Endothelial cell of umbilical vein (primary cell): ENCODE data around the gene RALA. TPM values are rescaled to one million over a fixed set of nuclear protein-coding genes. Genes with fewer than 3 reads are reported as not detected.
A peak's percentile ranks its signal among the peaks of the same experiment; 100 is the strongest.

ENCODE experiments used
- BruUV-seq: library from RNA; stranded (reverse); fragments of 400-500 nt; replicated peaks from 2 replicates; lab custom pipeline; 2021; lab: Mats Ljungman, UMichigan
- CTCF ChIA-PET: fragments of 300-600, 350-600 bp; sonication (Branson Sonifier 250); formaldehyde crosslinking; loops from one replicate; lab custom pipeline; 2021; ENCODE audit warnings: antibody characterized with exemption, inconsistent platforms; lab: Charles Lee
- POLR2A ChIA-PET: fragments of 300-600, 350-600 bp; sonication (Branson Sonifier 250); formaldehyde crosslinking; loops from one replicate; lab custom pipeline; 2021; ENCODE audit warnings: antibody characterized with exemption, inconsistent platforms; lab: Charles Lee
- DNase-seq: peaks from one replicate; pipeline ENCODE4 v3.0.0-alpha.2; 2011; ENCODE audit warnings: low read depth, low spot score
- FAIRE-seq: peaks from 2 replicates; lab custom pipeline; 2011; peaks lifted over from hg19 to GRCh38; lab: Jason Lieb, UNC
- H2AFZ ChIP-seq: 2 replicates; pipeline ENCODE4 v1.6.0; 2012; ENCODE audit warnings: low read depth, low read length, control low read depth, inconsistent platforms
- H3K27ac ChIP-seq: 2 replicates; pipeline ENCODE4 v1.5.1; 2011; ENCODE audit warnings: low read depth, mild to moderate bottlenecking, control low read depth, low read length, moderate library complexity; ENCODE audit not compliant: insufficient read depth
- H3K27me3 ChIP-seq, 2 experiments: 2 replicates each; pipeline versions ENCODE4 v1.6.0 to v1.6.1; 2011; ENCODE audit warnings: low read length in 2 of 2, mixed read lengths in 1 of 2; ENCODE audit not compliant: control insufficient read depth in 2 of 2, insufficient read depth in 2 of 2
- H3K36me3 ChIP-seq, 2 experiments: 2 replicates in 1 of 2; 3 replicates in 1 of 2; pipeline ENCODE4 v1.5.1; 2011; ENCODE audit warnings: low read length in 2 of 2, mild to moderate bottlenecking in 1 of 2, moderate library complexity in 1 of 2; ENCODE audit not compliant: control insufficient read depth in 2 of 2, insufficient read depth in 2 of 2; ENCODE audit errors: extremely low read depth in 1 of 2
- H3K4me1 ChIP-seq: 3 replicates; pipeline ENCODE4 v1.5.1; 2011; ENCODE audit warnings: mild to moderate bottlenecking, low read length; ENCODE audit not compliant: control insufficient read depth, insufficient read depth; ENCODE audit errors: extremely low read depth
- H3K4me2 ChIP-seq: 2 replicates; pipeline ENCODE4 v1.6.1; 2011; ENCODE audit warnings: low read length, control low read depth, mixed read lengths; ENCODE audit not compliant: insufficient read depth
- H3K4me3 ChIP-seq, 3 experiments: fragments of 200-600 bp in 1 of 3; sonication (generic), shearing (Covaris generic) in 1 of 3; replicated peaks in 1 of 3; 2 replicates each; pipeline ENCODE4 v1.5.1; 2011 to 2016; ENCODE audit warnings: control low read depth in 3 of 3, low read length in 3 of 3, mild to moderate bottlenecking in 2 of 3, inconsistent platforms in 1 of 3, low read depth in 1 of 3, moderate library complexity in 1 of 3; ENCODE audit not compliant: insufficient read depth in 1 of 3
- H3K79me2 ChIP-seq: 2 replicates; pipeline ENCODE4 v1.6.0; 2012; ENCODE audit warnings: low read length, inconsistent platforms; ENCODE audit not compliant: control insufficient read depth, insufficient read depth
- H3K9ac ChIP-seq: replicated peaks from 2 replicates; pipeline ENCODE3; 2011; ENCODE audit warnings: low read length, control low read depth; ENCODE audit not compliant: insufficient read depth; ENCODE audit errors: extremely low read depth
- H3K9me1 ChIP-seq: replicated peaks from 3 replicates; pipeline ENCODE4 v1.6.0; 2011; ENCODE audit warnings: mild to moderate bottlenecking, low read length; ENCODE audit not compliant: control insufficient read depth, insufficient read depth; ENCODE audit errors: extremely low read depth
- H3K9me3 ChIP-seq: replicated peaks from 2 replicates; pipeline ENCODE4 v1.5.1; 2012; ENCODE audit warnings: low read length, inconsistent platforms; ENCODE audit not compliant: control insufficient read depth, insufficient read depth
- H4K20me1 ChIP-seq: replicated peaks from 2 replicates; pipeline ENCODE3; 2011; ENCODE audit warnings: mild to moderate bottlenecking, low read length; ENCODE audit not compliant: control insufficient read depth, insufficient read depth; ENCODE audit errors: extremely low read depth
- EZH2 ChIP-seq: IDR thresholded peaks from 2 replicates; pipeline ENCODE4 v1.6.1; 2012; ENCODE audit warnings: borderline replicate concordance, low read depth, mild to moderate bottlenecking, moderate library complexity, low read length, inconsistent platforms; ENCODE audit not compliant: severe bottlenecking
- FOS ChIP-seq: IDR thresholded peaks from 2 replicates; pipeline ENCODE4 v1.6.1; 2011; ENCODE audit warnings: mild to moderate bottlenecking, low read length, moderate library complexity, borderline replicate concordance; ENCODE audit not compliant: insufficient read depth
- GATA2 ChIP-seq: IDR thresholded peaks from 2 replicates; pipeline ENCODE4 v1.7.0; 2011; ENCODE audit warnings: low read depth, mild to moderate bottlenecking, moderate library complexity, mixed read lengths, low read length; ENCODE audit not compliant: insufficient read length, insufficient read depth
- JUN ChIP-seq: IDR thresholded peaks from 2 replicates; pipeline ENCODE4 v1.6.1; 2011; ENCODE audit warnings: borderline replicate concordance, low read depth; ENCODE audit not compliant: insufficient read length, insufficient read depth
- MYC ChIP-seq: IDR thresholded peaks from one replicate; pipeline ENCODE4 v1.6.1; 2011; ENCODE audit warnings: mild to moderate bottlenecking, low read depth, low read length
- POLR2A ChIP-seq: IDR thresholded peaks from 2 replicates; pipeline ENCODE4 v1.6.1; 2012; ENCODE audit warnings: low read depth, mild to moderate bottlenecking, control low read depth, low read length
- POLR2AphosphoS5 ChIP-seq: IDR thresholded peaks from 2 replicates; pipeline ENCODE4 v1.6.1; 2012; ENCODE audit warnings: low read depth, mild to moderate bottlenecking, control low read depth, low read length, moderate library complexity; ENCODE audit not compliant: insufficient read depth
- dilution Hi-C: fragments of 300-500 bp; cut with MboI; formaldehyde crosslinking; loops from one replicate; pipeline ENCODE4 v1.15.0; 2019; ENCODE audit warnings: low sequenced_read_pairs; ENCODE audit not compliant: extremely low pct_ligation_motif_present
- intact Hi-C: fragments of 100-400 bp; cut with micrococcal nuclease; formaldehyde crosslinking; loops from one replicate; pipeline ENCODE4 v1.10.0; 2022
- polyA plus RNA-seq, 4 experiments: library from polyadenylated mRNA; depleted of rRNA in 3 of 4; stranded (reverse) in 3 of 4; unstranded in 1 of 4; fragments of >200 nt; gene quantifications; 2 replicates each; pipeline versions ENCODE4 v1.2.1 to v1.2.3, GENCODE V29; 2011 to 2012; ENCODE audit warnings: missing spikeins in 1 of 4
- total RNA-seq: library from RNA; stranded (reverse); gene quantifications from 2 replicates; pipeline ENCODE4 v1.2.3, GENCODE V29; 2021

Gene RALA
- total and polyA plus RNA-seq, 2 donors (not counting 3 experiments of a cell fraction or from before 2014, with no cell fraction given): 91.1 to 191 TPM

DNA sequence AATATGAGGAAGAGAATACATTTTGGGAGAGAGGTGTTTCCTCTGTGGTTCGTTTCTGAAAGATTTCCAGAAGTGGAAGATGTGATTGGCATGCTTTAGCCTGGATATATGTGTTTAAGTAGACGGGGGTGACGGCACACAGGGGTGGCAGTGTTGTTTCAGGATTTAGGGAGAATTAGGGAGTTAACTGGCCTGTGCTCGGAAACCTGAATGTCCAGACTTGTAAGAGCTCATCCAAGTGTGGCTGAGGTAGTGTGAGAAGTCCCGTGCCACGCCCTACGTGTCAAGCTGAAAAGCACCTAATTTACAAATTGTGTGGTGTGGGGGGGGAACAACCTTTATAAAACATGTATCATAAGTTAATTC lies 1.1 kb downstream of the RALA start:
- no peak overlapping the region for H2AFZ ChIP-seq
- H3K9me1 ChIP-seq: no peaks in the 10 kb centered on the region
- peak overlapping the region; percentile 87 for H3K27ac ChIP-seq
- peak; percentile 51 for DNase-seq
- no peak for FAIRE-seq
- ChIA-PET CTCF (interaction anchor here (1.1 to 10.3 kb wide), 5 partner anchors 11 to 122 kb away, joined by 4 to 138 read pairs (median 11); no protein-coding TSS in a partner anchor), POLR2A (interaction anchor here (0.7 to 3.0 kb wide), 4 partner anchors 11 to 44 kb away, joined by 7 to 15 read pairs (median 8); no protein-coding TSS in a partner anchor)
- H4K20me1 ChIP-seq: no peaks in the 10 kb centered on the region
- peak overlapping the region; percentile 100 for H3K9ac ChIP-seq
- peaks cover 60% of the 10 kb centered on the region for H3K79me2 ChIP-seq
- BruUV-seq: TSS peak; percentile 25
- dilution Hi-C loops: no loop called here
- H3K4me3 ChIP-seq: peak overlapping the region; percentile 80 to 98 (median 90)
- intact Hi-C loops: loop anchor here (1.0 to 2.0 kb wide), 2 partner anchors 35 to 64 kb away; no protein-coding TSS in a partner anchor
- peaks cover 43% of the 10 kb centered on the region for H3K4me1 ChIP-seq
- H3K4me2 ChIP-seq: peak overlapping the region; percentile 99
- H3K36me3 ChIP-seq: peaks cover 0 to 4% of the 10 kb centered on the region in 2 experiments
- TF ChIP-seq FOS (no peak), MYC (no peak), GATA2 (no peak), POLR2AphosphoS5 (no peak), JUN (no peak), POLR2A (peak; percentile 69), EZH2 (no peak)
- H3K27me3 ChIP-seq: no peaks in the 10 kb centered on the region
- H3K9me3 ChIP-seq: no peaks in the 10 kb centered on the region
